Fibroblast of lung (primary cell): ENCODE measurements around the gene CYP26B1. TPM values are rescaled to one million over a fixed set of nuclear protein-coding genes. Genes with fewer than 3 reads are reported as not detected.

Experiments used
- DNase-seq, 2 donors: peaks; one replicate each; pipeline versions ENCODE4 v3.0.0 to v3.0.0-alpha.2; 2010; ENCODE audit warnings: low read depth in 2 of 2
- H2AFZ ChIP-seq: 2 replicates; pipeline ENCODE4 v1.5.1; 2012; ENCODE audit warnings: low read length, control low read depth, inconsistent platforms
- H3K27ac ChIP-seq: 2 replicates; pipeline ENCODE4 v1.5.1; 2011; ENCODE audit warnings: low read length, control low read depth; ENCODE audit not compliant: insufficient read depth
- H3K27me3 ChIP-seq: 2 replicates; pipeline ENCODE4 v1.5.1; 2011; ENCODE audit warnings: mild to moderate bottlenecking, low read length; ENCODE audit not compliant: control insufficient read depth, insufficient read depth
- H3K36me3 ChIP-seq: 2 replicates; pipeline ENCODE4 v1.5.1; 2011; ENCODE audit warnings: low read length; ENCODE audit not compliant: control insufficient read depth, insufficient read depth
- H3K4me1 ChIP-seq: 2 replicates; pipeline ENCODE4 v1.5.1; 2011; ENCODE audit warnings: low read length; ENCODE audit not compliant: control insufficient read depth, insufficient read depth; ENCODE audit errors: extremely low read depth
- H3K4me2 ChIP-seq: 2 replicates; pipeline ENCODE4 v1.5.1; 2011; ENCODE audit warnings: low read length, control low read depth; ENCODE audit not compliant: insufficient read depth; ENCODE audit errors: extremely low read depth
- H3K4me3 ChIP-seq, 4 experiments: fragments of 200-600 bp in 1 of 4; sonication (generic) in 1 of 4; replicated peaks in 1 of 4; 2 replicates each; pipeline ENCODE4 v1.5.1; 2011 to 2016; ENCODE audit warnings: low read length in 4 of 4, low read depth in 3 of 4, mild to moderate bottlenecking in 3 of 4, control low read depth in 2 of 4, inconsistent platforms in 1 of 4, mixed read lengths in 1 of 4; ENCODE audit not compliant: insufficient read depth in 1 of 4; ENCODE audit errors: control extremely low read depth in 1 of 4
- H3K79me2 ChIP-seq: 2 replicates; pipeline ENCODE4 v1.5.1; 2012; ENCODE audit warnings: mild to moderate bottlenecking, low read length, inconsistent platforms; ENCODE audit not compliant: control insufficient read depth, insufficient read depth
- H3K9ac ChIP-seq: 2 replicates; pipeline ENCODE4 v1.5.1; 2011; ENCODE audit warnings: mild to moderate bottlenecking, low read length, control low read depth; ENCODE audit not compliant: insufficient read depth
- H3K9me3 ChIP-seq: 2 replicates; pipeline ENCODE4 v1.5.1; 2012; ENCODE audit warnings: low read depth, low read length; ENCODE audit not compliant: control insufficient read depth, insufficient read depth
- H4K20me1 ChIP-seq: 2 replicates; pipeline ENCODE4 v1.5.1; 2011; ENCODE audit warnings: low read length; ENCODE audit not compliant: control insufficient read depth, insufficient read depth; ENCODE audit errors: extremely low read depth
- CTCF ChIP-seq, 2 donors: IDR thresholded peaks in 1 of 2; conservative IDR thresholded peaks in 1 of 2; 1 replicate in 1 of 2; 2 replicates in 1 of 2; pipeline ENCODE4 v1.5.1; 2011 to 2012; ENCODE audit warnings: low read length in 2 of 2, control low read depth in 1 of 2, inconsistent platforms in 1 of 2, low read depth in 1 of 2, mild to moderate bottlenecking in 1 of 2
- EZH2 ChIP-seq: IDR thresholded peaks from 2 replicates; pipeline ENCODE4 v1.5.1; 2012; ENCODE audit warnings: low read length, control low read depth, mild to moderate bottlenecking; ENCODE audit errors: missing control alignments
- polyA plus RNA-seq, 2 donors: library from polyadenylated mRNA; depleted of rRNA in 1 of 2; stranded (reverse) in 1 of 2; unstranded in 1 of 2; fragments of >200 nt; gene quantifications; 2 replicates each; pipeline ENCODE4 v1.2.1, GENCODE V29; 2011 to 2012; ENCODE audit warnings: missing spikeins in 1 of 2
- total RNA-seq: library from RNA; depleted of rRNA; stranded (reverse); fragments of >200 nt; gene quantifications from 2 replicates; pipeline ENCODE4 v1.2.1, GENCODE V29; 2014

The CYP26B1 gene
- total and polyA plus RNA-seq, 2 donors (not counting 1 experiment from before 2014, with no cell fraction given): 0.09 to 0.17 TPM

- no peak overlapping the region for H3K27ac ChIP-seq
- peaks cover 1% of the 10 kb centered on the region for H3K36me3 ChIP-seq
- H3K9me3 ChIP-seq: no peaks in the 10 kb centered on the region
- H3K27me3 ChIP-seq: no peaks in the 10 kb centered on the region
- DNase-seq: no peak
- H3K4me1 ChIP-seq: no peaks in the 10 kb centered on the region
- no peaks in the 10 kb centered on the region for H4K20me1 ChIP-seq
- TF ChIP-seq CTCF (conservative IDR thresholded peaks at IDR 0.05 in 1 of 2, IDR thresholded peaks at IDR 0.05 in 1 of 2; ENCODE audit: low read depth in 1 of 2, low read length in 2 of 2): no peak
- no peak for TF ChIP-seq EZH2
- H3K4me3 ChIP-seq: no peak overlapping the region
- H3K4me2 ChIP-seq: no peak overlapping the region
- no peak overlapping the region for H3K9ac ChIP-seq
- H2AFZ ChIP-seq: no peak overlapping the region
- no peaks in the 10 kb centered on the region for H3K79me2 ChIP-seq
Observed at GRCh38 chr2:72182547-72182946, 34.9 kb upstream of the CYP26B1 start.

DNA sequence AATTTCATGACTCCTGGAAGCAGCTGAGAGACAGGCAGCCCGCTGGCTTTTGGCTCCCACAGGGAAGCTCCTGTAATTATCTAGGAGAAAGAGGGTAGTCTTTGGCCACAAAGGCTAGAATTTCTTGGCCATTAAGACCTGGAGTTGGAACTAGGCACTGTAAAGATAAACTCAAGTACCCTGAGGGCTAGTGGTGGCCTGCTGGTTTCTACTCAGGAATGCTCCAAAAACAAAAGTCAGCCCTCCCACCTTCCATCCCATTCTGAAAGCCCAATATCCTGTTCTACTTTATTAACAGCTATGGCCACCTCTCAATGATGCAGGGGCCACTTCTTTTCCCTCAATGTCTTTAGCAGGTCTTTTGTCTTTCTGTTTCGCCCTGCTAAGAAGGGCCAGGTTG is 34.0 kb upstream of the CYP26B1 start:
- H2AFZ ChIP-seq: no peak overlapping the region
- no peak overlapping the region for H3K4me3 ChIP-seq
- peaks cover 1% of the 10 kb centered on the region for H3K36me3 ChIP-seq
- no peaks in the 10 kb centered on the region for H4K20me1 ChIP-seq
- no peak for DNase-seq
- H3K4me2 ChIP-seq: no peak overlapping the region
- TF ChIP-seq EZH2 (no peak), CTCF (conservative IDR thresholded peaks at IDR 0.05 in 1 of 2, IDR thresholded peaks at IDR 0.05 in 1 of 2; ENCODE audit: low read depth in 1 of 2, low read length in 2 of 2) (no peak)
- no peaks in the 10 kb centered on the region for H3K79me2 ChIP-seq
- H3K4me1 ChIP-seq: no peaks in the 10 kb centered on the region
- no peaks in the 10 kb centered on the region for H3K27me3 ChIP-seq
- H3K27ac ChIP-seq: no peak overlapping the region
- no peak overlapping the region for H3K9ac ChIP-seq
- H3K9me3 ChIP-seq: no peaks in the 10 kb centered on the region

DNA sequence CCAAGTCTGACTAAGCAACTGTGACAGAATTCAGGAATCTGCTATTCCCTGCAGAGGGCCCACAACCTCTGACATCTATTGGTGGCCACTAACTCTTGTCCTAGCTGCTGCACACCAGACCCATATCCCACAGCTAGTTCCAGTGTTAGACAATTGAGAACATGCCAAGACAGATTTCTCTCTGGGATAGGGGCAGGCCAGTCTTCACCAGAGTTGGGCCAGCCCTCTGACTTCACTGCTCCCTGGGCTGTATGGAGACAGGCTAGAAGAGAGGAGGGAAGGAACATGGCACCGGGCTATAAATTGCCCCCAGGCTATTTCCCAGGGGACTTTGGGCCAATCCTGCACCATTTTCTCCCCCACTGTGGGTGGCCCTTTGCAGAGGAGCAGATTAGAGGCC is 32.7 kb upstream of the CYP26B1 start:
- H3K4me1 ChIP-seq: no peaks in the 10 kb centered on the region
- no peak overlapping the region for H3K9ac ChIP-seq
- no peak overlapping the region for H3K4me3 ChIP-seq
- no peak for DNase-seq
- H3K4me2 ChIP-seq: no peak overlapping the region
- H3K36me3 ChIP-seq: peaks cover 1% of the 10 kb centered on the region
- no peak overlapping the region for H3K27ac ChIP-seq
- no peaks in the 10 kb centered on the region for H4K20me1 ChIP-seq
- H3K79me2 ChIP-seq: no peaks in the 10 kb centered on the region
- no peaks in the 10 kb centered on the region for H3K9me3 ChIP-seq
- no peaks in the 10 kb centered on the region for H3K27me3 ChIP-seq
- no peak overlapping the region for H2AFZ ChIP-seq
- TF ChIP-seq CTCF (conservative IDR thresholded peaks at IDR 0.05 in 1 of 2, IDR thresholded peaks at IDR 0.05 in 1 of 2; ENCODE audit: low read depth in 1 of 2, low read length in 2 of 2) (no peak), EZH2 (no peak)
